GM18909 (cell line): ENCODE measurements around the gene SEZ6L2.
A peak's percentile ranks its signal among the peaks of the same experiment; 100 is the strongest.
"Not testable (repeated sequence)": the region's sequence is repeated elsewhere in the genome, so short reads cannot be mapped to it uniquely, and the experiment has no call there.

Experiments
- ATAC-seq: cut with Tn5 transposase; IDR thresholded peaks from one replicate; pipeline ENCODE4 v1.9.1; 2021; ENCODE audit warnings: mild to moderate bottlenecking; ENCODE audit not compliant: unreplicated experiment, poor library complexity

Gene SEZ6L2

GRCh38 chr16:29899516-29900101 is at the start of gene SEZ6L2:
Gene SEZ6L2, minus strand, starts transcription at chr16:29899550. Its CDS starts 531 bp downstream, at chr16:29899019.
- no peak for ATAC-seq

DNA sequence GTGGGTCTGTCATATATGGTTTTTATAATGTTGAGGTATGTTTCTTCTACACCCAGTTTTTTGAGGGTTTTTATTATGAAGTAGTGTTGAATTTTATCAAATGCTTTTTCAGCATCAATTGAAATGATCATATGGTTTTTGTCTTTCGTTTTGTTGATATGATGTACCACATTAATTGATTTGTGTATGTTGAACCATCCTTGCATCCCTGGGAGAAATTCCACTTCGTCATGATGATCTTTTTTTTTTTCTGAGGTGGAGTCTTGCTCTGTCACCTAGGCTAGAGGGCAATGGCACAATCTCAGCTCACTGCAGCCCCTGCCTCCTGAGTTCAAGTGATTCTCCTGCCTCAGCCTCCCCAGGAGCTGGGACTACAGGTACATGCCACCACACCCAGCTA is 48.5 kb upstream of the SEZ6L2 start:
- ATAC-seq, result no peak

GRCh38 chr16:29943846-29944799 is 44.8 kb upstream of the SEZ6L2 start:
- no peak for ATAC-seq

DNA sequence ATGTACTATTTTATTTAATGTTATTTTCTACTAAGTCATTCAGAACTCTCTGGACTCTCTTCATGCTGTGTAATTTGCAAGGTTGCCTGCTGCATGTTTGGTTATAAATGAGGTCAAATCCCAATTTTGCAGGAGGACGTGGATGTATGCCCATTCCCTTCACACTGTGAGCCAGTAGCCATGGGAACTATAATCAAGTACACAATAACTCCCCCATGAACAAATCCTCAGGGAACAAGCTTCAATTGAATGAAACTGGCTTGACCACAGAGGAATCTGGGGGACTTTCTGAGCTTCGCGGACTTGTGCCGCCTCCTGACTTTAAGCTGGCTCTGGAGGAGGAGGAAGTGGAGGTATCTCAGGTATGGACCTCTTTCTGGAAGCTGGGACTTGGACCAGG is 41.3 kb upstream of the SEZ6L2 start:
- no peak for ATAC-seq

DNA sequence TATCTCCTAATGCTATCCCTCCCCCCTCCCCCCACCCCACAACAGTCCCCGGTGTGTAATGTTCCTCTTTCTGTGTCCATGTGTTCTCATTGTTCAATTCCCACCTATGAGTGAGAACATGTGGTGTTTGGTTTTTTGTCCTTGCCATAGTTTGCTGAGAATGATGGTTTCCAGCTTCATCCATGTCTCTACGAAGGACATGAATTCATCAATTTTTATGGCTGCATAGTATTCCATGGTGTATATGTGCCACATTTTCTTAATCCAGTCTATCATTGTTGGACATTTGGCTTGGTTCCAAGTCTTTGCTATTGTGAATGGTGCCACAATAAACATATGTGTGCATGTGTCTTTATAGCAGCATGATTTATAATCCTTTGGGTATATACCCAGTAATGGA is 32.4 kb upstream of the SEZ6L2 start:
- not testable (repeated sequence) for ATAC-seq

GRCh38 chr16:29927070-29927905 is 27.9 kb upstream of the SEZ6L2 start:
- no peak for ATAC-seq

GRCh38 chr16:29926711-29927052 is 27.3 kb upstream of the SEZ6L2 start:
- no peak for ATAC-seq

DNA sequence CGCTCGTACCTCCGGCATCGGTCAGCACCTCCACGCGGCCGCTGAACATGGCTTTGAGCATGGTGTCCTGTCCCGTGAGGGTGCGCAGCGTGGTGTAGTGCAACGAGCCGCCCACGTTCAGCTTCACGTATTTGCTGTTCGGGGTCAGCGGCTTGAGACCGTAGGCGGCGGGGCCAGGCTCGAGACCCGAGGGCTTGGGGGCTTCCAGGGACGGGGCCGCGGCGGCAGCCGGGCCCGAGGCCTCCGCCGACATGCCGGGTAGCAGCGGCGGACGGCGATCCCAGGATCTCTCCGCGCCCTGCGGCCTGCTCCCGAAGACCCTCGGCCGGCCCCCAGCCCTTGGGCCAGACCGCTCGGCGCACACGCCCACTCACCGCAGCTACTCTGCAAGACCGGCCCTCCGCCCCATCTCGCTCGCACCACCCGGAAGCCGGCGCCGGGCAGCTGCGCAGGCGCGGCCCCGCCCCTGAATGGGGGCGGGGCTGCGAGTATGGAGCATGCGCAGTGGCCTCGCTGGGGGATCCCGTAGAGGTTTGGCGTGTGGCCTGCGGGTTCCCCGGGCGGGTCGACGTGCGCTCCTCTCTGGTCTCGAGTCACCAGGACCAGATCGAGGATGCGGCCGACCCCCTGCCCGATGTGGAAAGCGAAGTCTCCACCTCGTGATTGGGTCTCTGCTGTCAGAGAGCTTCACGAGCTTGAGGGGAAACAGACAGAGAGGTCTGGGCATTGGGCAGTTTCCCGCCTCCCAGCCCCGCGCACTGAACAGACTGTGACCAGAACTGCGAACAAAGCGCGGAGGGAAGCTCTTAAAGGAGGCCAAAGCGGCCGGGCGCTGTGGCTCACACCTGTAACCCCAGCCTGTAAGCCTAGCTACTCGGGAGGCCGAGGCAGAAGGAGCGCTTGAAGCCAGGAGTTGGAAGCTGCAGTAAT is 26.7 kb upstream of the SEZ6L2 start, which contains the start of gene KCTD13:
KCTD13 (minus strand) TSS at position 446 of the 930 bp plus-strand sequence; CDS start at position 253, 193 bp downstream.
- peak; percentile 91 for ATAC-seq

DNA sequence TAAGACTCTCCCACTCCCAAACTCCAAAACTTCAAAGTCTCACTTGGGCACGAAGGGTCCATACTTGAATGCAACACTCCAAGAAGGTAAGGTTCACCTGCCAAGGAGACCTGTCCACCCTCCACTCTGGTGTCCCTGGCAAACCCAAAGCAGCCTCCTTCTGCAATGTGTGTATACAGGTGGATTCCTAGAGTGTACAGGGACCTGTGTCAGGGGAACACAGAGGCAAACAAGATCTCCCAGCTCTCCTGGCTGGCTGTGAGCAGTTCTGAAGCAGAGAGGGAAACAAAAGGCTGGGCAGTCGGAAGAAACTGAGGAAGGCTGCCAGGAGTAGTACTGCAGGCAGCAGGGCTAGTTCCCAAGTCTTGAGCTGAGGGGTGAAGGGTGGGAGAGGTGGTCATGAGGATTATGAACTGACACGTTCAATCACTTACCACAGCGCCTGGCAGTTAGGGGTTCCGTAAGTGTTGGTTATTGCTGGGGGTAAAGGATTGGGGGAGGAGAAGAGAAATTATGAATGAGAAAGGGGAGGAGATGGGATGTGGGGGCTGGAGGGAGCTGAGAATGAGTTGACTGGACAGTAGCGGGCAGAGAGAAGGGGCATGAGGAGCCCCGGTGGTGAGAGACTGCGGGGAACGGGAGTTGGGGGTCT is 25.9 kb upstream of the SEZ6L2 start:
- no peak for ATAC-seq

DNA sequence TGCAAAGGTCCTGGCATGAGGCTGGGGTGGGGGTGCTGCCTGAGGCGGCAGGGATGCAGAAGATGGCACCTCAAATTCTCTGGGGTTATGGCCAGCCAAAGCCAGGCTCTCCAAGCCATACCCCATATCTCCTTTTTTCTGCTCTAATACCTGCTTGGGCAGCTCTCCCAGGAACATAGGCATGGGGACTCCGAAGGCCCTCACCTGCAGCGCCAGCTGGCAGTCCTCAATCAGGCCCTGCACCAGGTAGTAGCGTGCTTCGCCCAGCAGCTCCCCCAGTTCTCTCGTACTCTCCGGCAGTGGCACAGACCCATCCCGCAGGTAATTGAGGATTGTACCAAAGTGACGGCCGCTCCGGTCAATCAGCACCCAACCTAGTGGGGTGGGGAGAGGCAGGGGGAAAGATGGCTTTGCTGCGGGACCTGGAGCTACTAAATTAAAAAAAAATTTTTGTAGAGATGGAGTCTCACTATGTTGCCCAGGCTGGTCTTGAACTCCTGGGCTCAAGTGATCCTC is 23.7 kb upstream of the SEZ6L2 start:
- no peak for ATAC-seq

GRCh38 chr16:29922326-29922725 is 23.0 kb upstream of the SEZ6L2 start:
- no peak for ATAC-seq

GRCh38 chr16:29921034-29921385 is 21.7 kb upstream of the SEZ6L2 start:
- ATAC-seq, result no peak

- no peak for ATAC-seq
Measured at GRCh38 chr16:29920288-29921033, 21.1 kb upstream of the SEZ6L2 start.

DNA sequence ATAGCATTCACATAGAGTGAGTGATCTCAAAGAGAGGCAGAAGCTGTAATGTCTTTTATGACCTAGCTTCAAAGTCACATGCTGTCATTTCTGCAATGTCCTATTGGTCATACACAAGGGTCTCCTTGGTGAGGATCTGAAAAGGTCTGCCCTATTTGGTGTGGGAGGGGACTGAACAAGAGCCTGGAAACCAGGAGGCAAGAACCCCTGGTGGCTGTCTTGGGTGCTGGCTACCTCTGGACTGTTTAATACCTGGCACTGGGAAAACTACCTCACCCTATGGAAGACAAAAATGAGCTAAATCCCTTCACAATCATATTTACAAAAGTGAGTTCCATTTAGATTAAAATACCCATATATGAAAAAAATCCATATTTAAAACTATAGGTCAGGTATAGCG is 17.6 kb upstream of the SEZ6L2 start:
- no peak for ATAC-seq

DNA sequence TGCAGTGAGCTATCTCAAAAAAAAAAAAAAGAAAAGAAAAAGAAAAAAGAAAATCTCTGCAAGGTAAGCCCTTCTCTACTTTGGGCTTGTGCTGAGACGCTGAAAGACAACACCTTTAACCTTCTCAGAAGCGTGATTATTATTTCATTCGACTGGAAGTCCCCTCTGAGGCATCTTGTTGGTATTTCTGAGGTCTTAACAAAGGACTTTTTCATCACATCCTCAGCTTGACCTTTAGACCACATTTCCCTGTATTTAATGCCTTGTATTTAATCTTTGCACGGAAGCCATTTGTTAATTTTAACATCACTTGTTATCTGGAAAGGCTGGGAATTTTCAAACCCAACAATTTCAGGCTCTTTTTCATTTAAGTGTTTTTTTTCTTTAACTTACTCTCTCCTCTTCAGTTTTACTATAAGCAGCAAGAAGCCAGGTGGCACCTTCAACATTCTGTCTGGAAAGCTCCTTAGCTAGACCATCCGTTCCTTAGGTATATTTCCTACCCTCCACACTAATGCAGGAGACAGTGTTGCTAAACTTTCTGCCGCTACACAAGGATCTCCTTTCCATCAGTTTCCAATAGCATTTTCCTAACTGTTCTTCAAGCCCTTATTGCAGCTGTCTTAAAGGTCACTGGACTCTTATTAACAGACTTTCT is 16.4 kb upstream of the SEZ6L2 start:
- ATAC-seq, result no peak

- no peak for ATAC-seq
Measured at GRCh38 chr16:29913514-29913913, 14.2 kb upstream of the SEZ6L2 start.

- no peak for ATAC-seq
Measured at GRCh38 chr16:29912087-29912486, 12.7 kb upstream of the SEZ6L2 start.

- no peak for ATAC-seq
Measured at GRCh38 chr16:29911676-29912010, 12.3 kb upstream of the SEZ6L2 start.
